GM20000 (cell line): ENCODE measurements around the gene CDKAL1.

Experiments used
- DNase-seq: peaks from one replicate; pipeline ENCODE4 v3.0.0; 2012; ENCODE audit warnings: low spot score
- TF ChIP-seq, protein P1 (sequence below): IDR thresholded peaks from 2 replicates; pipeline ENCODE4 v1.5.1; 2012; ENCODE audit warnings: mild to moderate bottlenecking, control low read depth; ENCODE audit errors: extremely low read depth, missing control alignments

The CDKAL1 gene

DNA sequence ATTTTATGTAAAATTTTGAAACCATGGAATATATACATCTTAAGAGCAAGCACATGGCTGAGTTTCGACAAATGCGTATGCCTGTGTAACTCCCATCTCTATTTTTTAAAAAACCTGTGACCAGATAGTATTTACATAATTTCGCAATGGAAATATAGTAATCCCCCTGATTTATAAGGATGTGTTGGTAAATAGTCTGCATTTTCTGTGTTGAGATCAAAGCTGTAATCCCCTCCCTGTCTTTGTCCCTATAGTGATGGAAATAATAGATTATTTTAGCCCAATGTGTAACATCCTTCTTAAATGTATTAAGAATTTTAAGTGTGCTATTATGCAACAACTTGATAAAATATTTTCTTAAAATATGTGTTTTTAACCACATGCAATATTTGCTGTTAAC, 267.3 kb downstream of the CDKAL1 start:
- DNase-seq: no peak
- TF ChIP-seq, protein P1, sequence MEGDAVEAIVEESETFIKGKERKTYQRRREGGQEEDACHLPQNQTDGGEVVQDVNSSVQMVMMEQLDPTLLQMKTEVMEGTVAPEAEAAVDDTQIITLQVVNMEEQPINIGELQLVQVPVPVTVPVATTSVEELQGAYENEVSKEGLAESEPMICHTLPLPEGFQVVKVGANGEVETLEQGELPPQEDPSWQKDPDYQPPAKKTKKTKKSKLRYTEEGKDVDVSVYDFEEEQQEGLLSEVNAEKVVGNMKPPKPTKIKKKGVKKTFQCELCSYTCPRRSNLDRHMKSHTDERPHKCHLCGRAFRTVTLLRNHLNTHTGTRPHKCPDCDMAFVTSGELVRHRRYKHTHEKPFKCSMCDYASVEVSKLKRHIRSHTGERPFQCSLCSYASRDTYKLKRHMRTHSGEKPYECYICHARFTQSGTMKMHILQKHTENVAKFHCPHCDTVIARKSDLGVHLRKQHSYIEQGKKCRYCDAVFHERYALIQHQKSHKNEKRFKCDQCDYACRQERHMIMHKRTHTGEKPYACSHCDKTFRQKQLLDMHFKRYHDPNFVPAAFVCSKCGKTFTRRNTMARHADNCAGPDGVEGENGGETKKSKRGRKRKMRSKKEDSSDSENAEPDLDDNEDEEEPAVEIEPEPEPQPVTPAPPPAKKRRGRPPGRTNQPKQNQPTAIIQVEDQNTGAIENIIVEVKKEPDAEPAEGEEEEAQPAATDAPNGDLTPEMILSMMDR: no peak

DNA sequence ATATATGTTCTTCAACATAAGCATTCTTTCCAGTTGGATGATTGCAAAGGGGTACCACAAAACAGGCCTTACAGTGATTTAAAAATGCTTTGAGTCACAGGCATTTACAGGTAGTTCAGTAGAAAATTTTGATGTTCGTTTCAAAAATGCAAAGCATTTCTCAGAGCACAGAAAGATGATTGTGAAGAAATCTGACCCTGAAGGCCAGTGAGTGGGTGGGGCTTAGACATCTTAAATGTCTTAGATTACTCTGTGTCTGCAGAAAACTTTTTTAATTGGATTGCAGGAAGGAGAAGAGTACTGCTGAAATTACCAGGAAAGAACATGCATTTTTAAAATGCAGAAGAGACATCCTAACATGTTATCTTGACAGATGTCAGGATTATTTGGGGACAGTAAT, 268.3 kb downstream of the CDKAL1 start:
- no peak for DNase-seq
- TF ChIP-seq, protein P1: no peak

DNA sequence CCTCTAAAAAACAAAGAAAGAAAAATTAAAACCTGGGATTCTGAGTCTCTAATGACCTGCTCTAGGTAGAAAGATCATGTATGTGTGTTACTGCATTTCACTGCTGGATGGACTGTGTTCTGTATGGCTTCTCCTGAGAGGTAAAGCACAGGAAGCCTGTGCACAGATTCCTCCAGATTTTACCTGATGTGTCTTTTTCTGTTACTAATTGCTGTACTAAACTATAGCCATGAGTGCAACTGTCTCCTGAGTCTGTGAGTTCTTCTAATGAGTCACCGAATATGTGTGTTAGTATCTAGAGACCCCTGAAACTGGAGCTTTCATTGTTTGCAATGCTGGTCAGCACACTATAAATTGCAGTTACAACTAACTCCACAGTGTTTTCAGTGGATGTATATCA, 270.8 kb downstream of the CDKAL1 start:
- no peak for DNase-seq
- TF ChIP-seq, protein P1: no peak

DNA sequence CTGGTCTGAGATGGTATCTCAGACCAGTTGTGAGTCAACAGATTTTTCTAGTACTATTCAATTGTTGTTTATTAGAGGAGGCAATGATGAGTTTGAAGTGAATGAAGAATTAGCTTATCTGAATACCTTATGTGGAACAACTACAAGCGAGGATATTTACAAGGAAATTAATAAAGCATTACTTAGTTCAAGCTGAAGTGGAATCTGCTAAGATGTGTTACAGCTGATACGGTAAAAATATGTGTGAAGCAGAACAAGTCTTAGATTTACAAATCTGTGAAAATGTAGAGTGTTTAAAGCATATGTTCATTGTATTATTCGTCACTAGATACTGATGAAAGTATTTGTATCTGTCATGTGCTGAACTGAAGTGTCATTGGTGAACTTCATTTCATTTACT, 272.4 kb downstream of the CDKAL1 start:
- no peak for DNase-seq
- TF ChIP-seq, protein P1: no peak

DNA sequence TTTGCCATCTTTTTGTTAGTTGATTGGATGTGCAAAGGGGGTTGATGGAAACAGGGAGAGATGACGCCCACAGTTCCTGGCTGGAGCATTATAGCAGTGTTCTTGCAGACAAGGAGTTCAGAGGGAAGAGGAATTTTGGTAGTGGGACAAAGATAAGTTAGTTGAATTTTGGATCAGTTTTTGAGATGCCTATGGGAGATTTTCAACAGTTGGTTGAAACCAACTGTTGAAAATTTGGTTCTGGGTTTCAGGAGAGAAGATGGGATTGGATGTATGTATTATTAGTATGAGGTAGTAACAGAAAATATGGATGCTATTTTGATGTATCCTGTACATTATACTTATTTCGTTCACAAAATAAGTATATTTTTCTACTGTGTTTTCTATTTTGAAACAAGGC, 274.2 kb downstream of the CDKAL1 start:
- no peak for DNase-seq
- TF ChIP-seq, protein P1: no peak

DNA sequence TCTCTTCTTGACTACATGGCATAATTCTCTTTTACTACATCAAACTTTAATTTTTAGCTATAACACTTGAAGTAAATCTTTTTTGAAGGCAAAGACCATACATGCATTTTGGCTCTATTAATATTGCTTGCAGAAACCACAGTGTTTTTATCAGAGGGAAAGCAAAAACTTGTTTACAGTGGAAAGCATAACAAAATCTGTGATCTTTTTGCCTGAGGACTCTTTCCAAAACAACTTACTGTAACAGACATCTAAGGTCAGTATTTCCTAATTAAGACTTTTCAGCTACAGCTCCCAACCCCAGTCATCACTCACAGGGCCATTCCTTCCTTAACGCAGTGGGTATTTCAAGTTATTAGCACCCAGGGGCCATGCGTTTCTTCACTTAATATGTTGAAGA, 274.7 kb downstream of the CDKAL1 start:
- TF ChIP-seq, protein P1: no peak
- no peak for DNase-seq

DNA sequence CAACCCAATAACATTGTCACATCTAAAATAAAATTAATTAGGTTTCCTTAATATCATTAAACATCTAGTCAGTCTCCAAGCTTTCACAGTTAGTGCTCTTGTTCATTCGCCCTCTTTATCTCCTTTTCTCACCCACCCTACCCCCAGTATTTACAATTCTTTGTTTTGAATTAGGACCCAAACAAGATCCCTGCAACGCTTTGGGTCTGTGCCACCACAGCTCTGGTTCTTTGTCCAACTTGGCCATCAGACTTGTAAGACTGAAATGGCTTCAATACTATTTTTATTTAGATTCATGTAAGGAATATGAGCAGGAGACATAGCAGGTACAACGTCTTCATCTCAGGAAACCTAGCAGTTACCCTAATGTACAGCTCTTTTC, 276.5 kb downstream of the CDKAL1 start:
- TF ChIP-seq, protein P1: no peak
- no peak for DNase-seq
